Measurements from ENCODE around the gene PISD.

PISD gene

DNA sequence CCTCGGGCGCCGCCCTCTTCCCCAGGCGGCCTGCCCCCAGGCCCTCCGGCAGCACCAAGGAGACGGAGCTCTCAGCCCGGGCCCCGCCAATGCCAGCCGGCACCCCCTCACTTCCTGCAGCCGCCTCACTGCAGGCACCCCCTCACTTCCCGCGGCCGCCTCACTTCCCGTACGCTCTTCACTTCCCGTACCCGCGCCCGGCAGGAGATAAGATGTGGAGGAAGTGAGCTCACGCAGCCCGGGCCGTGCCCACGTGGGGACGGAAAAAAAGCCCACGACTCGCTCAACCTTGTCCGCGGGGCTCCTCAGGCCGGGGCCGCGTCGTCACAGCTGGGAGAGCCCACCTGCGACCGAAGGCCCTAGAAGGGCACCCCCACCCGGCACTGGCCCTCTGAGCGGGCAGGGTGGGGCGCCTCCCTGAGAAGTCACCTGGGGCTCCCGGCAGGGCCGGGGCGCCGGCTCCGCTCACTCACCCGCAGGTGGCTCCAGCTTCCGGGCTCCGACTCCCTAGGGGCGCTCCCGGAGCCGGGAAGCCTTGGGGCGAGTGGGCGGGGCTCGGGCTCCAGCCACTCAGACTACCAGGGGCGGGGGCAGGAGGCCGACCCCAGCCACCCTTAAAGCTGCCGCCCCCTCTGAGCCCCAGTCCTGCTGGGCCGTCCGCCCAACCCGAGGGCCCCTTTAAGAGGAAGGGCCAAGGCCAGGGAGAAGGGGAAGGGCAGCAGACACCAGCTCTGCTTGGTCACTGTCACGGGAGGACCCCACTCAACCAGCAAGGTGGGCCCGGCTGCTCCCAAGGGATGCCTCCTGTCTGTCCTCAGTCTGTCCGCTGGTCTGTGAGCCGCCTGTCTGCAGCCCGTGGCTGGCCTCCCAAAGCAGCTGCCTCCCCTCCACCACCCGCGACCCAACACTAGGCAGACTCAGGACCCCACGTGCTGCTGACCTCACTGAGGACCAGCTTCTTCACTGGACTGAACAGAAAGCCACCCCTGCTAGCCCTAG is 31.4 kb downstream of the PISD start:
- WGBS: under 1% methylated on average over 54 of the region's 65 CpGs
- peak overlapping the region; percentile 40 for H2BK5ac ChIP-seq (ENCODE audit: low read depth, low read length, poor library complexity, severe bottlenecking)
- H3K4me2 ChIP-seq (ENCODE audit: low read length, poor library complexity, severe bottlenecking): peak overlapping the region; percentile 71
- H2AK5ac ChIP-seq (ENCODE audit: low read length, severe bottlenecking): no peak overlapping the region
- H3K4me1 ChIP-seq (ENCODE audit: control insufficient read depth, insufficient read depth, low read depth, low read length): peaks cover 66% of the 10 kb centered on the region
- H3K79me1 ChIP-seq (replicated peaks; ENCODE audit: low read length, poor library complexity, severe bottlenecking): peaks cover 16% of the 10 kb centered on the region
- H3K4ac ChIP-seq (ENCODE audit: low read depth in 1 of 2, low read length in 2 of 2): peak overlapping the region; percentile 88 to 89
- peak overlapping the region in 1 of 2 experiments; percentile 26 for H2BK12ac ChIP-seq (ENCODE audit: low read length in 2 of 2)
- peak overlapping the region; percentile 84 for H2BK15ac ChIP-seq (ENCODE audit: low read depth, poor library complexity, severe bottlenecking)
- no peaks in the 10 kb centered on the region for H3K9me3 ChIP-seq (ENCODE audit: control insufficient read depth, low read length)
- H2AFZ ChIP-seq (ENCODE audit: low read depth, low read length): peak overlapping the region; percentile 33
- peak overlapping the region; percentile 37 for H2BK120ac ChIP-seq (ENCODE audit: low read depth, low read length)
- peaks cover 19 to 50% of the 10 kb centered on the region in 2 experiments for H3K36me3 ChIP-seq (ENCODE audit: control insufficient read depth in 1 of 2, insufficient read depth in 2 of 2, low read depth in 1 of 2, low read length in 2 of 2)
- H3K14ac ChIP-seq (ENCODE audit: low read length in 2 of 2): peak overlapping the region in 1 of 2 experiments; percentile 68
- peak overlapping the region; percentile 98 for H4K8ac ChIP-seq (ENCODE audit: low read length)
- peak overlapping the region in 1 of 2 experiments; percentile 34 for H3K23ac ChIP-seq (ENCODE audit: low read length in 2 of 2)
- DNase-seq: peak; percentile 89
- peak overlapping the region; percentile 92 for H3K9ac ChIP-seq (ENCODE audit: low read length)
- H3K27me3 ChIP-seq (ENCODE audit: control insufficient read depth in 1 of 2, insufficient read depth in 1 of 2, low read length in 2 of 2): no peaks in the 10 kb centered on the region
- H3K18ac ChIP-seq (ENCODE audit: low read depth in 1 of 2, low read length in 2 of 2): peak overlapping the region; percentile 88 to 93
- H3K4me3 ChIP-seq (ENCODE audit: insufficient read depth in 1 of 2, low read depth in 1 of 2, low read length in 2 of 2): peak overlapping the region; percentile 63 to 92
- H4K91ac ChIP-seq (ENCODE audit: low read length): peak overlapping the region; percentile 92
- H3K27ac ChIP-seq (ENCODE audit: low read length, poor library complexity, severe bottlenecking): peak overlapping the region; percentile 77

DNA sequence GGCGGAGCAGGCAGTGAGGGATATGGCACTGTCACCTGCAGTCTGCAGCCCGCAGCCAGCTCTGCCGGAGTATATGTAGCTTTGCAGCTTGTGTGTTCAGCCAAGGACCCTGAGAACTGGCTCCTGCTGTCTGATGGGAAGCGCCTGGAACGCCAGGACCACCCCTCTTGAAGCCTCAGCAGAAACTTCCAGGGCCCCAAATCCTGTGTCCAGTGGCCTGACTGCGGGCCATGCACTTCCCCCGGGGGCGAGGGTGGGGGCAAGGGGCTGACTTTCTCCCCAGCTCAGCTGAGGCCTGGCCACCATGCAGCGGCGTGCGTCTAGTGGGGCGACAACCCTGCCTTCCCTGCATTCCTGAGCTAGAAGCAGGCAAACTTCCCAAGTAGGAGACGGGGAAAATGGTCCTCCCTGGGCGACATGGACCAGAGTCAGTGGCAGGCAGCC is 32.3 kb downstream of the PISD start:
- no peak overlapping the region for H2BK5ac ChIP-seq (ENCODE audit: low read depth, low read length, poor library complexity, severe bottlenecking)
- peak overlapping the region; percentile 92 for H3K9ac ChIP-seq (ENCODE audit: low read length)
- peak overlapping the region; percentile 63 to 92 for H3K4me3 ChIP-seq (ENCODE audit: insufficient read depth in 1 of 2, low read depth in 1 of 2, low read length in 2 of 2)
- peaks cover 10% of the 10 kb centered on the region for H3K79me1 ChIP-seq (replicated peaks; ENCODE audit: low read length, poor library complexity, severe bottlenecking)
- H4K91ac ChIP-seq (ENCODE audit: low read length): peak overlapping the region; percentile 88
- H3K18ac ChIP-seq (ENCODE audit: low read depth in 1 of 2, low read length in 2 of 2): peak overlapping the region; percentile 88 to 93
- 33% methylated on average over 14 of the region's 14 CpGs for WGBS
- peak overlapping the region; percentile 58 for H3K27ac ChIP-seq (ENCODE audit: low read length, poor library complexity, severe bottlenecking)
- peak overlapping the region in 1 of 2 experiments; percentile 5 for H3K23ac ChIP-seq (ENCODE audit: low read length in 2 of 2)
- H3K14ac ChIP-seq (ENCODE audit: low read length in 2 of 2): peak overlapping the region in 1 of 2 experiments; percentile 56
- no peaks in the 10 kb centered on the region for H3K27me3 ChIP-seq (ENCODE audit: control insufficient read depth in 1 of 2, insufficient read depth in 1 of 2, low read length in 2 of 2)
- peak overlapping the region; percentile 37 for H2BK120ac ChIP-seq (ENCODE audit: low read depth, low read length)
- peak overlapping the region; percentile 88 to 89 for H3K4ac ChIP-seq (ENCODE audit: low read depth in 1 of 2, low read length in 2 of 2)
- no peak overlapping the region for H2AK5ac ChIP-seq (ENCODE audit: low read length, severe bottlenecking)
- H2BK12ac ChIP-seq (ENCODE audit: low read length in 2 of 2): peak overlapping the region in 1 of 2 experiments; percentile 38
- peak overlapping the region; percentile 73 for H2BK15ac ChIP-seq (ENCODE audit: low read depth, poor library complexity, severe bottlenecking)
- no peak for DNase-seq
- H3K36me3 ChIP-seq (ENCODE audit: control insufficient read depth in 1 of 2, insufficient read depth in 2 of 2, low read depth in 1 of 2, low read length in 2 of 2): peaks cover 23 to 56% of the 10 kb centered on the region in 2 experiments
- no peaks in the 10 kb centered on the region for H3K9me3 ChIP-seq (ENCODE audit: control insufficient read depth, low read length)
- H3K4me1 ChIP-seq (ENCODE audit: control insufficient read depth, insufficient read depth, low read depth, low read length): peaks cover 74% of the 10 kb centered on the region
- peak overlapping the region; percentile 71 for H3K4me2 ChIP-seq (ENCODE audit: low read length, poor library complexity, severe bottlenecking)
- no peak overlapping the region for H2AFZ ChIP-seq (ENCODE audit: low read depth, low read length)
- H4K8ac ChIP-seq (ENCODE audit: low read length): peak overlapping the region; percentile 80

DNA sequence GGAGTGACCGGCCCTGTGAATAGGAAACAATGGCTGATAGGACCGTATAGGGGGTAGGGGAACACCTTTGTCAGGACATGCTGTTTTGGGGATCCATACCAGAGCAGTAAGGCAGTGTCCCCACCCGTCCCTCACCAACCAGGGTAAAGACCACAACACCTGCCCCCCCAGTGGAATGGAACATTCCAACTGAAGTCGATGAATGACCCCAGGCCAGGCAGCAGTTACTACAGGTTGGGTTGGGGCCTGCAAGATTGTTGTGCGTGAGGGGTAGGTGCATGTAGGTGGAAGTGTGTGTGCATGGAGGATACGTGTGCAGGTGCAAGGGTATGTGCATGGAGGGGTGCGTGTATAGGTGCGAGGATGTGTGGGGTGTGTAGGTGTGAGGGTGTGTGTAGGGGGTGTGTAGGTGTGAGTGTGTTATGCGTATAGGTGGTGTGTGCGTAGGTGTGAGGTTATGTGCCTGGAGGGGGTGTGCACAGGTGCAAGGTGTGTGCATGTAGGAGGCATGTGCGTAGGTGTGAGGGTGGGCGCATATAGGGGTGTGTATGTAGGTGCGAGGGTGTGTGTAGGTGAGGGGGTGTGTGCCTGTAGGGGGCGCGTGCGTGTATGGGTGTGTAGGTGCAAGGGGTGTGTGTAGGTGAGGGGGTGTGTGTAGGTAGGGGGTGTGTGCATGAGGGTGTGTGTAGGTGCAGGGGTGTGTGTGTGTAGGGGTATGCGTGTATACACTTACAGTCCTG is 32.9 kb downstream of the PISD start:
- H2AFZ ChIP-seq (ENCODE audit: low read depth, low read length): no peak overlapping the region
- peak overlapping the region in 1 of 2 experiments; percentile 1 for H2BK12ac ChIP-seq (ENCODE audit: low read length in 2 of 2)
- no peaks in the 10 kb centered on the region for H3K27me3 ChIP-seq (ENCODE audit: control insufficient read depth in 1 of 2, insufficient read depth in 1 of 2, low read length in 2 of 2)
- H3K4me2 ChIP-seq (ENCODE audit: low read length, poor library complexity, severe bottlenecking): peak overlapping the region; percentile 71
- H3K18ac ChIP-seq (ENCODE audit: low read depth in 1 of 2, low read length in 2 of 2): peak overlapping the region in 1 of 2 experiments; percentile 93
- H2AK5ac ChIP-seq (ENCODE audit: low read length, severe bottlenecking): no peak overlapping the region
- no peaks in the 10 kb centered on the region for H3K9me3 ChIP-seq (ENCODE audit: control insufficient read depth, low read length)
- H3K4me3 ChIP-seq (ENCODE audit: insufficient read depth in 1 of 2, low read depth in 1 of 2, low read length in 2 of 2): peak overlapping the region in 1 of 2 experiments; percentile 92
- no peak overlapping the region for H3K27ac ChIP-seq (ENCODE audit: low read length, poor library complexity, severe bottlenecking)
- peak overlapping the region; percentile 92 for H3K9ac ChIP-seq (ENCODE audit: low read length)
- no peak overlapping the region for H2BK5ac ChIP-seq (ENCODE audit: low read depth, low read length, poor library complexity, severe bottlenecking)
- WGBS: 96% methylated on average over 16 of the region's 17 CpGs
- no peak for DNase-seq
- peak overlapping the region in 1 of 2 experiments; percentile 58 for H3K14ac ChIP-seq (ENCODE audit: low read length in 2 of 2)
- peak overlapping the region; percentile 53 for H4K91ac ChIP-seq (ENCODE audit: low read length)
- H2BK15ac ChIP-seq (ENCODE audit: low read depth, poor library complexity, severe bottlenecking): no peak overlapping the region
- H3K79me1 ChIP-seq (replicated peaks; ENCODE audit: low read length, poor library complexity, severe bottlenecking): peaks cover 10% of the 10 kb centered on the region
- peaks cover 77% of the 10 kb centered on the region for H3K4me1 ChIP-seq (ENCODE audit: control insufficient read depth, insufficient read depth, low read depth, low read length)
- H4K8ac ChIP-seq (ENCODE audit: low read length): peak overlapping the region; percentile 80
- H2BK120ac ChIP-seq (ENCODE audit: low read depth, low read length): no peak overlapping the region
- peak overlapping the region in 1 of 2 experiments; percentile 88 for H3K4ac ChIP-seq (ENCODE audit: low read depth in 1 of 2, low read length in 2 of 2)
- H3K23ac ChIP-seq (ENCODE audit: low read length in 2 of 2): no peak overlapping the region
- peaks cover 23 to 60% of the 10 kb centered on the region in 2 experiments for H3K36me3 ChIP-seq (ENCODE audit: control insufficient read depth in 1 of 2, insufficient read depth in 2 of 2, low read depth in 1 of 2, low read length in 2 of 2)
